Astrocyte of the cerebellum (primary cell): ENCODE data around the gene S100A9.

Experiments
- DNase-seq: peaks from one replicate; pipeline ENCODE4 v3.0.0-alpha.2; 2011; ENCODE audit warnings: low read depth
- H3K4me3 ChIP-seq: 2 replicates; pipeline ENCODE4 v1.5.1; 2011; ENCODE audit warnings: mild to moderate bottlenecking, low read depth, low read length, moderate library complexity
- CTCF ChIP-seq: IDR thresholded peaks from 2 replicates; pipeline ENCODE4 v1.5.1; 2012; ENCODE audit warnings: low read length, low read depth, moderate library complexity, mild to moderate bottlenecking; ENCODE audit errors: missing control alignments
- in situ Hi-C: cut with HindIII; loops from 2 replicates; pipeline ENCODE4 v1.10.0; 2017; ENCODE audit warnings: low sequenced_read_pairs

Gene S100A9

GRCh38 chr1:153367090-153367489 lies 9.4 kb downstream of the S100A9 start:
- no peak for TF ChIP-seq CTCF
- in situ Hi-C loops = loop anchor here (5.0 to 10.0 kb wide), 2 partner anchors 48 to 125 kb away; partner anchors contain the start of gene S100A7A
- DNase-seq = no peak
- H3K4me3 ChIP-seq = no peak overlapping the region

DNA sequence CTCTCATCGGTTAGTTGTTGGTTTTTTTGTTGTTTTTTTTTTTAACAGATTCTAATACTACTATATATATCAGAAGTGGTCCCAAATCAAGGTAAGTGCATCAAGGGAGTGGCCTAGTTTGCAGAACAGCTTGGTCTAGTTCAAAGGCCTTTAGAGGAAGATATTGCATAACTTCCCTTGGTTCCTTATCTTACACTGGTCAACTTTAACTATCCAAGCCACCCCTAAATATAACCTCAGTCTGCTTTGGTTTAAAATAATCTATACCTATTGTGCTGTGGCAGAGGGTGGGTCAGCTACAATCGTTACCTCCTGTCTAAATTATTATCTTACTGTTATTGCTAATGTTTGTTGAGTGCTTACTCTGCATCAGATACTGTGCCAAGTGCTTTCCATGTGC lies 10.8 kb downstream of the S100A9 start:
- no peak for DNase-seq

DNA sequence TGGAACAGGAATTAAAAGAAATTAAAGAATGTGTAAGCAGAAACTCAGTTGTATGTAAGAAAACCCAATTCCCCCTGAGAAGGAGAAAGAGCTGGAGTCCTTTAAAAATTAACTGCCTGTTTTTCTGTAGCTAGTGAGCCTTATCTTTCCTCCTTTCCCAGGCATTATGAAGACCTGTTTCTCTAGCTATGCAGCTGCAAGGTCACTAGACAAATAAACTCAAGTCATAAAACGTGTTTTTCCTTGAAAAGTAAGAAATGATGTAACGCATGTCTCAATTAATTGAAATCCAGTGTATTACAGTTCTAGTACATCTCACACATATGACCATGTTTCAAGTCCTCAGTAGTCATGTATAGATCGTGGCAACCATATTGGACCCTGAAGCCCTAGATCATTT lies 12.5 kb downstream of the S100A9 start:
- no peak for TF ChIP-seq CTCF
- in situ Hi-C loops = no loop called here
- no peak overlapping the region for H3K4me3 ChIP-seq
- DNase-seq = no peak

More for the DNA sequence above, 10.8 kb downstream of the S100A9 start:
- no peak overlapping the region for H3K4me3 ChIP-seq
- TF ChIP-seq CTCF = no peak
- in situ Hi-C loops = loop anchor here (5.0 to 10.0 kb wide), 2 partner anchors 46 to 124 kb away; partner anchors contain the start of gene S100A7A

DNA sequence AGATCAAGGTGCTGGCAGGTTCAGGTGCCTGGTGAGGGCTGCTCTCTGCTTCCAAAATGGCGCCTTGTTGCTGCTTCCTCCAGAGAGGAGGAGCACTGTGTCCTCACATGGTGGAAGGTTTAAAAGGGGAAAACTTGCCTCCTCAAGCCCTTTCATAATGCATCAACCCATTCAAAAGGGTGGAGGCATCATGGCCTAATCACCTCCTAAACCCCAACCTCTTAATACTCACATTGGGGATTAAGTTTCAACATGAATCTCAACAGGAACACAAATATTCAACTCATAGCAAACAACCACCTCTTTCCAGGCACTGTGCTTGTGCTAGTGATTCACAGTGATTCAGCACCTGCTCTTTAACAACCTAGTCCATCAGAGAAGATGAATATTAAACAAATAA lies 13.6 kb downstream of the S100A9 start:
- H3K4me3 ChIP-seq = no peak overlapping the region
- in situ Hi-C loops = no loop called here
- no peak for TF ChIP-seq CTCF
- no peak for DNase-seq

GRCh38 chr1:153372571-153372970 lies 14.9 kb downstream of the S100A9 start:
- in situ Hi-C loops = no loop called here
- TF ChIP-seq CTCF = no peak
- H3K4me3 ChIP-seq = no peak overlapping the region
- no peak for DNase-seq

DNA sequence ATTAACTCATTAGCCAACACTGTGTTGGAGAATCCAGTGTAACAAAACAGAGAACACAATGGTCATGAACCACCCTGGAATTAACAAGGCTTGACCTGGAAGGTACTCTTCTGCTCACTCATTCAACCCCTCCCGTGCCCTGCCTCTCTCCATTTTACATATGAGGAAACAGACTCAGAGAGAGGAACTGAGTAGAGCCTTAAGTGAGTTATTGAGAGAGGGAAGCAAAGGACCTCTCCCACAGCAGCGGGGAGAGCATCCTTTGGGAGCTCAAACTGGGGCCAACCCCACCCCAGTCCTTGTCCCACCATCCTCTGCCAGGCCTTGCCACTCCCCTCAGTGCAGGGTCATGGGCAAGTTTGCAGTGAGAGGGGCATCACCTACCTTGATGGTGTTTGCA lies 16.4 kb downstream of the S100A9 start:
- no peak for TF ChIP-seq CTCF
- no peak for DNase-seq
- in situ Hi-C loops = no loop called here
- H3K4me3 ChIP-seq = no peak overlapping the region

GRCh38 chr1:153375511-153375910 lies 17.9 kb downstream of the S100A9 start, which contains the start of gene S100A12:
TSS of gene S100A12 (minus strand) at chr1:153375621. CDS start at chr1:153374592, 1,029 bp downstream.
- in situ Hi-C loops = no loop called here
- no peak for TF ChIP-seq CTCF
- peak; percentile 24 for DNase-seq
- no peak within 1 kb of the TSS for H3K4me3 ChIP-seq
